SK-N-MC (cell line): ENCODE data around the gene RGR.

Source experiments
- EZH2 ChIP-seq: fragments of 200-600 bp; sonication (generic); IDR thresholded peaks from one replicate; pipeline ENCODE4 v1.6.1; 2017; ENCODE audit warnings: antibody characterized with exemption
- FOXP2 ChIP-seq: optimal IDR thresholded peaks from 2 replicates; pipeline ENCODE3; 2011; ENCODE audit warnings: mild to moderate bottlenecking, moderate library complexity; ENCODE audit not compliant: insufficient read depth; ENCODE audit errors: extremely low read length, control extremely low read depth
- POLR2AphosphoS5 ChIP-seq: IDR thresholded peaks from 2 replicates; pipeline ENCODE4 v1.6.1; 2012; ENCODE audit warnings: mild to moderate bottlenecking, low read depth, low read length, borderline replicate concordance

DNA sequence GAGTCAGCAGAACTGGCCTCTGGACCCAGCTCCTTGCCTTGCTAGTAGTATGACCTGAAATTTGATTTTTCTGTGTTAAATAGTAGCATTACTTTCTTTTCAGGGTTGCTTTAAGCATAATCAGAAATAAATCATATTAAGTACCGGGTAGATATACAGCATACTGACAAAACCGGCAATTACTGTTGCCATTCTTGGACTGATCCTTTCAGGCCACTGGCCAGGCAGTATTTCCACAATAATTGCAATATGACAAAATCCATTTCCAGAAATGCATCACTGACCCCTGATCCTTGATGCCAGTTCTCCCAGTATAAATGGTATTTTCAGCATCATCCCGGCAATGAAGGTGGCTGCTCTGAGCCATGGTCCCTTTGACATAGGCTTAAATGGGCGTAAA lies 10.4 kb upstream of the RGR start:
- TF ChIP-seq EZH2 (no peak), POLR2AphosphoS5 (no peak), FOXP2 (no peak)
